ENCODE data around the gene RAC3. TPM values are rescaled to one million over a fixed set of nuclear protein-coding genes. Genes with fewer than 3 reads are reported as not detected.

Gene RAC3
- total RNA-seq, 4 donors from 2014 or later: 0.50 to 6.9 (median 0.54) TPM; not detected in 1

GRCh38 chr17:82043507-82043906 is 12.0 kb downstream of the RAC3 start:
- no peak for TF ChIP-seq EP300 (IDR thresholded peaks at IDR 0.05)
- Histone ChIP-seq H3K4me3 (no peak overlapping the region), H3K27ac (no peak overlapping the region), H3K9me3 (no peaks in the 10 kb centered on the region), H3K27me3 (no peaks in the 10 kb centered on the region), H3K36me3 (peaks cover 0 to 20% of the 10 kb centered on the region in 2 donors), H3K4me1 (no peaks in the 10 kb centered on the region)
- no peak for ATAC-seq
- 57% methylated on average over 8 of the region's 16 CpGs; no CpG with 5 or more reads in 1 of the 2 donors for WGBS, 2 donors (ENCODE audit: low coverage in 1 of 2)

GRCh38 chr17:82045936-82046484 is 14.5 kb downstream of the RAC3 start:
- no peak for ATAC-seq

GRCh38 chr17:82046903-82047302 is 15.4 kb downstream of the RAC3 start:
- Histone ChIP-seq H3K9me3 (no peaks in the 10 kb centered on the region), H3K36me3 (peaks cover 0 to 40% of the 10 kb centered on the region in 2 donors), H3K4me3 (no peak overlapping the region), H3K4me1 (peaks cover 0 to 22% (median 15%) of the 10 kb centered on the region in 3 donors), H3K27me3 (no peaks in the 10 kb centered on the region), H3K27ac (no peak overlapping the region)
- TF ChIP-seq CTCF (IDR thresholded peaks at IDR 0.05) (no peak), POLR2A (IDR thresholded peaks at IDR 0.05) (no peak), POLR2AphosphoS5 (IDR thresholded peaks at IDR 0.05) (no peak), EP300 (IDR thresholded peaks at IDR 0.05) (no peak)
- 80 to 93% methylated on average over 3 to 5 of the region's 21 CpGs for WGBS, 2 donors (ENCODE audit: low coverage in 1 of 2)
- no peak for ATAC-seq

More at GRCh38 chr17:82045936-82046484, 14.5 kb downstream of the RAC3 start:
- H3K4me1 ChIP-seq: peaks cover 0 to 20% (median 15%) of the 10 kb centered on the region in 3 donors
- no peaks in the 10 kb centered on the region for H3K27me3 ChIP-seq
- no peak for TF ChIP-seq CTCF (IDR thresholded peaks at IDR 0.05)
- TF ChIP-seq POLR2AphosphoS5 (IDR thresholded peaks at IDR 0.05): no peak
- TF ChIP-seq EP300 (IDR thresholded peaks at IDR 0.05): no peak
- no peak for TF ChIP-seq POLR2A (IDR thresholded peaks at IDR 0.05)
- H3K36me3 ChIP-seq: peaks cover 0 to 40% of the 10 kb centered on the region in 2 donors
- 58 to 67% methylated on average over 4 of the region's 14 CpGs for WGBS, 2 donors (ENCODE audit: low coverage in 1 of 2)
- no peak overlapping the region for H3K4me3 ChIP-seq
- no peak overlapping the region for H3K27ac ChIP-seq
- H3K9me3 ChIP-seq: no peaks in the 10 kb centered on the region

DNA sequence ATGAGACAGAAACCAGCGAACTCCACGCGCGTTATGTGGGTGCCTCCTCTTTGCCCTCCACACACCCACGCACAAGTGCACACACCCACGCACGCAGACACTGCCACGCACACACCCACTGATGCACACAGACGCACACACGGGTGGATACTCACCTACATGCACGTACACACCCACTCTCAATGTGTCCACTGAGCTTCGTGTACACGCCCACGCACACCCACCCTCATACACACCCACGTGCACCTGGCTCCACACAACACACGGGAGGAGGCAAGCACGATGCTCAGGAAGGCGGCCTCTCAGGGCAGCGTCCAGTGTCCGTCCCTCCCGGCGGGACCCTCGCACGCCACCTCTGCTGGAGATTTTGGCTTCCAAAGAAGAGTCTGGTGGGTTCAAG is 15.9 kb downstream of the RAC3 start:
- Histone ChIP-seq H3K36me3 (peaks cover 0 to 40% of the 10 kb centered on the region in 2 donors), H3K9me3 (no peaks in the 10 kb centered on the region), H3K27me3 (no peaks in the 10 kb centered on the region), H3K4me3 (no peak overlapping the region), H3K27ac (no peak overlapping the region), H3K4me1 (peaks cover 0 to 25% (median 15%) of the 10 kb centered on the region in 3 donors)
- ATAC-seq: no peak
- 83 to 89% methylated on average over 12 to 15 of the region's 24 CpGs for WGBS, 2 donors (ENCODE audit: low coverage in 1 of 2)
- no peak for TF ChIP-seq POLR2AphosphoS5 (IDR thresholded peaks at IDR 0.05)
- TF ChIP-seq EP300 (IDR thresholded peaks at IDR 0.05): no peak

GRCh38 chr17:82047914-82048570 is 16.6 kb downstream of the RAC3 start:
- H3K4me3 ChIP-seq: no peak overlapping the region
- no peak for ATAC-seq
- no peaks in the 10 kb centered on the region for H3K9me3 ChIP-seq
- H3K36me3 ChIP-seq: peaks cover 0 to 40% of the 10 kb centered on the region in 2 donors
- H3K27me3 ChIP-seq: no peaks in the 10 kb centered on the region
- 68 to 93% methylated on average over 3 to 5 of the region's 25 CpGs for WGBS, 2 donors (ENCODE audit: low coverage in 1 of 2)
- TF ChIP-seq CTCF (IDR thresholded peaks at IDR 0.05) (no peak), POLR2AphosphoS5 (IDR thresholded peaks at IDR 0.05) (no peak)
- H3K4me1 ChIP-seq: peaks cover 0 to 32% (median 22%) of the 10 kb centered on the region in 3 donors
- H3K27ac ChIP-seq: no peak overlapping the region

GRCh38 chr17:82048571-82048971 is 17.1 kb downstream of the RAC3 start:
- no peak for ATAC-seq
- H3K4me1 ChIP-seq: peaks cover 0 to 37% (median 26%) of the 10 kb centered on the region in 3 donors
- H3K36me3 ChIP-seq: peaks cover 0 to 45% of the 10 kb centered on the region in 2 donors
- H3K27me3 ChIP-seq: no peaks in the 10 kb centered on the region
- H3K27ac ChIP-seq: no peak overlapping the region
- 75% methylated on average over 6 of the region's 20 CpGs; no CpG with 5 or more reads in 1 of the 2 donors for WGBS, 2 donors (ENCODE audit: low coverage in 1 of 2)
- no peak for TF ChIP-seq POLR2AphosphoS5 (IDR thresholded peaks at IDR 0.05)
- no peak for TF ChIP-seq POLR2A (IDR thresholded peaks at IDR 0.05)
- H3K9me3 ChIP-seq: no peaks in the 10 kb centered on the region
- H3K4me3 ChIP-seq: no peak overlapping the region

Data from gastroesophageal sphincter (tissue), 4 donors.